Measurements from ENCODE around the gene GTF2F1.
A peak's percentile ranks its signal among the peaks of the same experiment; 100 is the strongest.
"Not testable (repeated sequence)": the region's sequence is repeated elsewhere in the genome, so short reads cannot be mapped to it uniquely, and the experiment has no call there.

GTF2F1 gene

DNA sequence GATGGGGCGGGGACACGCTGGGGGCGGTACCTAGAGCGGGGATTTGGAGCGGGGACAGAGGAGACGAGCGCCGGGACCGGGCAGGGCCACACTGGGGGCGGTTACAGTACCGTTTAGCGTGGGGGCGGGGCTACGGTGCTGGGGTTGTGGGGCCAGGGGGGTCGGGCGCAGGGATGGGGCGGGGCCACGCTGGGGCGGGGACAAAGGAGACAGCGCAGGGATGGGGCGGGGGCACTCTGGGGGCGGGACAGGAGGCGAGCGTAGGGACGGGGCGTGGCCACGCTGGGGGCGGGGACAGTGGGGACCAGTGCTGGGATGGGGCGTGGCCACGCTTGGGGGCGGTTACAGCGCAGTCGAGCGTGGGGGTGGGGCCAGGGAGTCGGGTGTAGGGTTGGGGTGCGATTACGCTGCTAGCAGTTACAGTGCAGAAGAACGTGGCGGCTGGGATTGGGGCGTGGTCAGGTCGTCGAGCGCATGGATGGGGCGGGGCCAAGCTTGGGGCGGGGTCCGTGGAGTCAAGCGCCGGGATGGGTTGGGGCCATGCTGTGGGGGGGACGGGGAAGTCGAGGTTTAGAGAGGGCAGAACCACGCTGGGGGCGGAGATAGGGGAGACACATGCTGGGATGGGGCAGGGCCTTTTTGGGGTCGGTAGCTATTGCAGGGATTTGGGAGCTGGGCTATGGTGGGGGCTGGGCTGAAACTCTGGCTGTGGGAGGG lies 19.7 kb downstream of the GTF2F1 start:
- TF ChIP-seq, protein P1, sequence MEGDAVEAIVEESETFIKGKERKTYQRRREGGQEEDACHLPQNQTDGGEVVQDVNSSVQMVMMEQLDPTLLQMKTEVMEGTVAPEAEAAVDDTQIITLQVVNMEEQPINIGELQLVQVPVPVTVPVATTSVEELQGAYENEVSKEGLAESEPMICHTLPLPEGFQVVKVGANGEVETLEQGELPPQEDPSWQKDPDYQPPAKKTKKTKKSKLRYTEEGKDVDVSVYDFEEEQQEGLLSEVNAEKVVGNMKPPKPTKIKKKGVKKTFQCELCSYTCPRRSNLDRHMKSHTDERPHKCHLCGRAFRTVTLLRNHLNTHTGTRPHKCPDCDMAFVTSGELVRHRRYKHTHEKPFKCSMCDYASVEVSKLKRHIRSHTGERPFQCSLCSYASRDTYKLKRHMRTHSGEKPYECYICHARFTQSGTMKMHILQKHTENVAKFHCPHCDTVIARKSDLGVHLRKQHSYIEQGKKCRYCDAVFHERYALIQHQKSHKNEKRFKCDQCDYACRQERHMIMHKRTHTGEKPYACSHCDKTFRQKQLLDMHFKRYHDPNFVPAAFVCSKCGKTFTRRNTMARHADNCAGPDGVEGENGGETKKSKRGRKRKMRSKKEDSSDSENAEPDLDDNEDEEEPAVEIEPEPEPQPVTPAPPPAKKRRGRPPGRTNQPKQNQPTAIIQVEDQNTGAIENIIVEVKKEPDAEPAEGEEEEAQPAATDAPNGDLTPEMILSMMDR (IDR thresholded peaks at IDR 0.05; ENCODE audit: low read depth, low read length): no peak
- H3K27me3 ChIP-seq (ENCODE audit: insufficient read depth, low read depth, severe bottlenecking): no peaks in the 10 kb centered on the region
- DNase-seq: peak; percentile 98
- H3K36me3 ChIP-seq: peaks cover 23% of the 10 kb centered on the region
- H3K4me3 ChIP-seq (ENCODE audit: low read depth, low read length): peak overlapping the region; percentile 82
- H3K27ac ChIP-seq: peak overlapping the region; percentile 98
- no peaks in the 10 kb centered on the region for H3K9me3 ChIP-seq (ENCODE audit: severe bottlenecking)

DNA sequence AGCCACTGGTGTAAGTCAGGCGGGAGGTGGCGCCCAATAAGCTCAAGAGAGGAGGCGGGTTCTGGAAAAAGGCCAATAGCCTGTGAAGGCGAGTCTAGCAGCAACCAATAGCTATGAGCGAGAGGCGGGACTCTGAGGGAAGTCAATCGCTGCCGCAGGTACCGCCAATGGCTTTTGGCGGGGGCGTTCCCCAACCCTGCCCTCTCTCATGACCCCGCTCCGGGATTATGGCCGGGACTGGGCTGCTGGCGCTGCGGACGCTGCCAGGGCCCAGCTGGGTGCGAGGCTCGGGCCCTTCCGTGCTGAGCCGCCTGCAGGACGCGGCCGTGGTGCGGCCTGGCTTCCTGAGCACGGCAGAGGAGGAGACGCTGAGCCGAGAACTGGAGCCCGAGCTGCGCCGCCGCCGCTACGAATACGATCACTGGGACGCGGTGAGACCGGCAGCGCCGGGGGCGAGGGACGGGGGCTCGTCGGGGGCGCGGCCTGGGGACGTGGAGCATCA lies 20.3 kb downstream of the GTF2F1 start, which contains the start of gene ALKBH7:
Gene ALKBH7 (plus strand): TSS at position 201 of the 502 bp plus-strand sequence. CDS start 27 bp downstream, at position 228.
- Histone ChIP-seq H3K36me3 (peaks cover 29% of the 10 kb centered on the region), H3K9me3 (ENCODE audit: severe bottlenecking) (no peaks in the 10 kb centered on the region), H3K4me3 (ENCODE audit: low read depth, low read length) (peak within 1 kb of the TSS; percentile 82), H3K27me3 (ENCODE audit: insufficient read depth, low read depth, severe bottlenecking) (no peaks in the 10 kb centered on the region), H3K27ac (peak within 1 kb of the TSS; percentile 98)
- peak; percentile 99 for DNase-seq
- TF ChIP-seq, protein P1 (IDR thresholded peaks at IDR 0.05; ENCODE audit: low read depth, low read length): no peak

DNA sequence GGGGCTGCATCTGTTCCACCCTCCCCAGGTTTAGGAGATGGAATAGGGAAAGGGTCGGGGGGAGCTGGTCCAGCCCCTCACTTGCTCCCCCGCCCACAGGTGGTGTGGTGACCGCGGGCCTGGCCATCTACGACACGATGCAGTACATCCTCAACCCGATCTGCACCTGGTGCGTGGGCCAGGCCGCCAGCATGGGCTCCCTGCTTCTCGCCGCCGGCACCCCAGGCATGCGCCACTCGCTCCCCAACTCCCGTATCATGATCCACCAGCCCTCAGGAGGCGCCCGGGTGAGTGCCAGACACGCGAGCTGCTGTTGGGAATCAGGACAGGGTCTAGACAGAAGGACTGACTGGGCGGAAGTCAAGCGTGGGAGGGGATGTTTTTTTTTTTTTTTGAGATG lies 28.6 kb downstream of the GTF2F1 start:
- DNase-seq: no peak
- H3K27me3 ChIP-seq (ENCODE audit: insufficient read depth, low read depth, severe bottlenecking): no peaks in the 10 kb centered on the region
- no peak overlapping the region for H3K27ac ChIP-seq
- H3K4me3 ChIP-seq (ENCODE audit: low read depth, low read length): no peak overlapping the region
- no peaks in the 10 kb centered on the region for H3K9me3 ChIP-seq (ENCODE audit: severe bottlenecking)
- TF ChIP-seq, protein P1 (IDR thresholded peaks at IDR 0.05; ENCODE audit: low read depth, low read length): no peak
- peaks cover 56% of the 10 kb centered on the region for H3K36me3 ChIP-seq

GRCh38 chr19:6362351-6362801 lies 30.6 kb downstream of the GTF2F1 start:
- TF ChIP-seq, protein P1 (IDR thresholded peaks at IDR 0.05; ENCODE audit: low read depth, low read length): no peak
- H3K4me3 ChIP-seq (ENCODE audit: low read depth, low read length): peak overlapping the region; percentile 57
- peaks cover 38% of the 10 kb centered on the region for H3K36me3 ChIP-seq
- H3K27me3 ChIP-seq (ENCODE audit: insufficient read depth, low read depth, severe bottlenecking): no peaks in the 10 kb centered on the region
- no peak overlapping the region for H3K27ac ChIP-seq
- H3K9me3 ChIP-seq (ENCODE audit: severe bottlenecking): no peaks in the 10 kb centered on the region
- no peak for DNase-seq

GRCh38 chr19:6362027-6362350 lies 31.0 kb downstream of the GTF2F1 start:
- peak overlapping the region; percentile 96 for H3K27ac ChIP-seq
- TF ChIP-seq, protein P1 (IDR thresholded peaks at IDR 0.05; ENCODE audit: low read depth, low read length): no peak
- peak; percentile 19 for DNase-seq

GRCh38 chr19:6360857-6361216 lies 32.1 kb downstream of the GTF2F1 start:
- H3K27ac ChIP-seq, DNase-seq: not testable (repeated sequence)

More at GRCh38 chr19:6362027-6362350, 31.0 kb downstream of the GTF2F1 start:
- H3K27me3 ChIP-seq (ENCODE audit: insufficient read depth, low read depth, severe bottlenecking): no peaks in the 10 kb centered on the region
- peaks cover 35% of the 10 kb centered on the region for H3K36me3 ChIP-seq
- peak overlapping the region; percentile 57 for H3K4me3 ChIP-seq (ENCODE audit: low read depth, low read length)
- H3K9me3 ChIP-seq (ENCODE audit: severe bottlenecking): no peaks in the 10 kb centered on the region

DNA sequence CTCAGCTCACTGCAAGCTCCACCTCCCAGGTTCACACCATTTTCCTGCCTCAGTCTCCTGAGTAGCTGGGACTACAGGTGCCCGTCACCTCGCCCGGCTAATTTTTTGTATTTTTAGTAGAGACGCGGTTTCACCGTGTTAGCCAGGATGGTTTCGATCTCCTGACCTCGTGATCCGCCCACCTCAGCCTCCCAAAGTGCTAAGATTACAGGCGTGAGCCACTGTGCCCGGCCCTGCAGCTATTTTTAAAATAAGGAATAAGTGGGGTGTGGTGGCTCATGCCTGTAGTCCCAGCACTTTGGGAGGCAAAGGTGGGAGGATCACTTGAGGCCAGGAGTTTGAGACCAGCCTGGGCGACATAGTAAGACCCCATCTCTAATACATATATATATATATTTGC lies 32.5 kb downstream of the GTF2F1 start:
- H3K9me3 ChIP-seq (ENCODE audit: severe bottlenecking); H3K27me3 ChIP-seq (ENCODE audit: insufficient read depth, low read depth, severe bottlenecking); H3K27ac ChIP-seq; DNase-seq; H3K4me3 ChIP-seq (ENCODE audit: low read depth, low read length): not testable (repeated sequence)
- H3K36me3 ChIP-seq: peaks cover 21% of the 10 kb centered on the region

More at GRCh38 chr19:6360857-6361216, 32.1 kb downstream of the GTF2F1 start:
- H3K36me3 ChIP-seq: peaks cover 24% of the 10 kb centered on the region
- peak overlapping the region; percentile 57 for H3K4me3 ChIP-seq (ENCODE audit: low read depth, low read length)
- not testable (repeated sequence) for H3K9me3 ChIP-seq (ENCODE audit: severe bottlenecking); H3K27me3 ChIP-seq (ENCODE audit: insufficient read depth, low read depth, severe bottlenecking)
